CD14-positive monocyte (primary cell): ENCODE data around the gene C1QTNF1. TPM values are rescaled to one million over a fixed set of nuclear protein-coding genes. Genes with fewer than 3 reads are reported as not detected.

Experiments
- DNase-seq, 3 donors: peaks; one replicate each; pipeline ENCODE4 v3.0.0-alpha.2; 2011 to 2022
- H2AFZ ChIP-seq: 2 replicates; pipeline ENCODE4 v1.6.0; 2012; ENCODE audit warnings: mild to moderate bottlenecking, low read depth, low read length, inconsistent platforms; ENCODE audit not compliant: insufficient read depth, poor library complexity, severe bottlenecking
- H3K27ac ChIP-seq, 2 donors: 1 replicate in 1 of 2; 2 replicates in 1 of 2; pipeline ENCODE4 v1.5.1; 2012 to 2013; ENCODE audit warnings: low read length in 2 of 2, control low read depth in 1 of 2, inconsistent platforms in 1 of 2, low read depth in 1 of 2, mild to moderate bottlenecking in 1 of 2
- H3K27me3 ChIP-seq, 2 donors: one replicate each; pipeline versions ENCODE4 v1.6.0 to v1.6.1; 2011 to 2013; ENCODE audit warnings: low read length in 2 of 2; ENCODE audit not compliant: control insufficient read depth in 2 of 2, insufficient read depth in 2 of 2
- H3K36me3 ChIP-seq, 2 donors: replicated peaks in 1 of 2; 1 replicate in 1 of 2; 2 replicates in 1 of 2; pipeline versions ENCODE4 v1.5.1 to v1.6.1; 2012 to 2013; ENCODE audit warnings: low read length in 2 of 2, control low read depth in 1 of 2, inconsistent platforms in 1 of 2, mild to moderate bottlenecking in 1 of 2; ENCODE audit not compliant: insufficient read depth in 2 of 2, control insufficient read depth in 1 of 2
- H3K4me1 ChIP-seq, 2 donors: 1 replicate in 1 of 2; 2 replicates in 1 of 2; pipeline versions ENCODE4 v1.5.1 to v1.6.1; 2012 to 2013; ENCODE audit warnings: low read length in 2 of 2, control low read depth in 1 of 2, inconsistent platforms in 1 of 2, mild to moderate bottlenecking in 1 of 2, moderate library complexity in 1 of 2; ENCODE audit not compliant: insufficient read depth in 2 of 2, control insufficient read depth in 1 of 2
- H3K4me2 ChIP-seq: replicated peaks from 2 replicates; pipeline ENCODE3; 2012; ENCODE audit warnings: low read length, moderate library complexity, mild to moderate bottlenecking; ENCODE audit not compliant: poor library complexity, severe bottlenecking; ENCODE audit errors: extremely low read depth
- H3K4me3 ChIP-seq, 3 experiments: fragments of 200-600 bp in 1 of 3; sonication (generic) in 1 of 3; replicated peaks in 1 of 3; 1 replicate in 2 of 3; 2 replicates in 1 of 3; pipeline ENCODE4 v1.5.1; 2011 to 2013; ENCODE audit warnings: low read length in 3 of 3, mild to moderate bottlenecking in 3 of 3, control low read depth in 2 of 3, low read depth in 2 of 3, inconsistent platforms in 1 of 3, moderate library complexity in 1 of 3
- H3K79me2 ChIP-seq: 2 replicates; pipeline ENCODE4 v1.6.0; 2012; ENCODE audit warnings: mild to moderate bottlenecking, control low read depth, inconsistent platforms, low read length, moderate library complexity; ENCODE audit not compliant: insufficient read depth
- H3K9ac ChIP-seq: 2 replicates; pipeline ENCODE4 v1.6.0; 2017; ENCODE audit warnings: low read length, mild to moderate bottlenecking; ENCODE audit not compliant: insufficient read depth, poor library complexity, severe bottlenecking
- H3K9me3 ChIP-seq, 2 donors: replicated peaks in 1 of 2; 1 replicate in 1 of 2; 2 replicates in 1 of 2; pipeline versions ENCODE4 v1.5.1 to v1.6.1; 2012 to 2013; ENCODE audit warnings: low read length in 2 of 2, control low read depth in 1 of 2; ENCODE audit not compliant: control insufficient read depth in 1 of 2, insufficient read depth in 1 of 2
- H4K20me1 ChIP-seq: 2 replicates; pipeline ENCODE4 v1.6.0; 2012; ENCODE audit warnings: mild to moderate bottlenecking, low read length, control low read depth, moderate library complexity; ENCODE audit not compliant: insufficient read depth
- H3K27ac Mint-ChIP-seq, 7 donors: one replicate each; pipeline ENCODE4 v1.8.0; 2020; ENCODE audit warnings: mild to moderate bottlenecking in 7 of 7, mixed read lengths in 7 of 7, moderate library complexity in 6 of 7, inconsistent platforms in 2 of 7
- H3K27me3 Mint-ChIP-seq, 3 donors: one replicate each; pipeline ENCODE4 v1.8.0; 2021 to 2022; ENCODE audit warnings: low read depth in 3 of 3, mild to moderate bottlenecking in 3 of 3, mixed read lengths in 3 of 3, moderate library complexity in 3 of 3, inconsistent platforms in 1 of 3
- H3K36me3 Mint-ChIP-seq, 2 donors: one replicate each; pipeline ENCODE4 v1.8.0; 2020; ENCODE audit warnings: mixed read lengths in 2 of 2, inconsistent platforms in 1 of 2, mild to moderate bottlenecking in 1 of 2
- H3K4me1 Mint-ChIP-seq: one replicate; pipeline ENCODE4 v1.8.0; 2020; ENCODE audit warnings: mild to moderate bottlenecking, mixed read lengths
- H3K4me3 Mint-ChIP-seq, 2 donors: one replicate each; pipeline ENCODE4 v1.8.0; 2020; ENCODE audit warnings: mild to moderate bottlenecking in 2 of 2, mixed read lengths in 2 of 2, moderate library complexity in 1 of 2
- H3K9me3 Mint-ChIP-seq, 7 donors: one replicate each; pipeline ENCODE4 v1.8.0; 2020 to 2022; ENCODE audit warnings: mixed read lengths in 7 of 7, mild to moderate bottlenecking in 6 of 7, moderate library complexity in 6 of 7, inconsistent platforms in 2 of 7
- WGBS: methylation state at CpG from one replicate; pipeline ENCODE4 v1.1.5; 2013; ENCODE audit warnings: missing lambda C conversion rate; ENCODE audit not compliant: insufficient coverage; 5-methylcytosine and 5-hydroxymethylcytosine counted together
- intact Hi-C, 2 donors: fragments of 100-400 bp; cut with micrococcal nuclease; formaldehyde crosslinking; loops; one replicate each; pipeline versions ENCODE4 v1.15.0 to v1.15.1; 2023
- polyA minus RNA-seq: library from RNA; depleted of rRNA, polyadenylated mRNA; stranded (reverse); fragments of >200 nt; gene quantifications from 2 replicates; pipeline ENCODE4 v1.2.3, GENCODE V29; 2012
- polyA plus RNA-seq, 3 donors: library from polyadenylated mRNA; depleted of rRNA in 1 of 3; unstranded in 2 of 3; stranded (reverse) in 1 of 3; fragments of 300-500 nt in 2 of 3; fragments of >200 nt in 1 of 3; fragmentation: Illumina TruSeq in 2 of 3; gene quantifications; 1 replicate in 2 of 3; 2 replicates in 1 of 3; pipeline ENCODE4 v1.2.3, GENCODE V29; 2012 to 2021
- total RNA-seq, 12 experiments: library from RNA in 1 of 12; stranded (reverse) in 1 of 12; fragments of 120-200 nt in 1 of 12; gene quantifications; one replicate each; pipeline ENCODE4 v1.2.4 and lab custom pipeline; 2013 to 2026; ENCODE audit warnings: mixed read lengths in 6 of 12, inconsistent platforms in 1 of 12
- TF ChIP-seq, protein P1 (sequence below): fragments of 200-600 bp; IDR thresholded peaks from one replicate; pipeline ENCODE4 v1.8.0; 2022; ENCODE audit warnings: antibody characterized with exemption, mild to moderate bottlenecking

Gene C1QTNF1, protein sequence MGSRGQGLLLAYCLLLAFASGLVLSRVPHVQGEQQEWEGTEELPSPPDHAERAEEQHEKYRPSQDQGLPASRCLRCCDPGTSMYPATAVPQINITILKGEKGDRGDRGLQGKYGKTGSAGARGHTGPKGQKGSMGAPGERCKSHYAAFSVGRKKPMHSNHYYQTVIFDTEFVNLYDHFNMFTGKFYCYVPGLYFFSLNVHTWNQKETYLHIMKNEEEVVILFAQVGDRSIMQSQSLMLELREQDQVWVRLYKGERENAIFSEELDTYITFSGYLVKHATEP
- total RNA-seq (2013) = 0.15 TPM
- polyA plus RNA-seq (not detected), polyA minus RNA-seq (not detected in 2 replicates), total RNA-seq (lab: John Stamatoyannopoulos, UW) (0 to 21.7 (median 0.92) reads per million in 11 experiments)

DNA sequence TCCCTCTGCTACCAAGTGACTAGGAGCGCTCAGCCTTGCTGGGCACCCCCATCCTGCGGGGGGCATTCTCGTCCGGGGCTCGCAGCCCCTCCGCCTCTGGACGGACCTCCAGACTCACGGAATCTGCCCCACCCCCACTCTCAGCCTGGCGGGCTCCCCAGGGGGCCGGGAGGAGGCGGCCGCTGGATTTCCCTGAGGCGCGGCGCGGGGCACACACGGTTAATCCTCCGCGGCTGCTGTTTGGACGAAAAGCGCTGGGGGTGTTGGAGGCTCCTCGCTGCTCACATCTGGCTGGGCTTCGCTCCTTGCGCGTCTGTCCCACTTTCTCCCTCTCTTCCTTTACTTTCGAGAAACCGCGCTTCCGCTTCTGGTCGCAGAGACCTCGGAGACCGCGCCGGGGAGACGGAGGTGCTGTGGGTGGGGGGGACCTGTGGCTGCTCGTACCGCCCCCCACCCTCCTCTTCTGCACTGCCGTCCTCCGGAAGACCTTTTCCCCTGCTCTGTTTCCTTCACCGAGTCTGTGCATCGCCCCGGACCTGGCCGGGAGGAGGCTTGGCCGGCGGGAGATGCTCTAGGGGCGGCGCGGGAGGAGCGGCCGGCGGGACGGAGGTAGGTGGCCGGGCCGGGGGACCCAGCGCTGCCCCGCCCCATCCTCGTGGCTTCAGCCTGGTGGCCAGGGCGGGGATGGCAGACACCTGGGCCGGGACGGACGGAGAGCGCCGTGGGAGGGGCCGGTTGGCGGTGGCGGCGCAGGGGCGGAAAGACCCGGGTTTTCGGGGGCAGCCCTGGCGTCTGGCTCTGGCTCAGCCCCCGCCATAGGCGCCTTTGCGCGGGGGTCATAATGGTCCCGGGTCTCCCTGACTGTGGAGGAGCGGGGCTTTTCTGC lies at the start of gene C1QTNF1:
TSS of gene C1QTNF1 (plus strand) at position 284 of the 886 bp plus-strand sequence. CDS start 19,800 bp downstream, outside the sequence.
- H3K27ac Mint-ChIP-seq = peak within 1 kb of the TSS in 1 of 7 donors; percentile 69
- H3K27me3 Mint-ChIP-seq = peaks cover 83 to 92% (median 88%) of the 10 kb centered on the region in 3 donors
- 2% methylated on average over 56 of the region's 77 CpGs for WGBS
- TF ChIP-seq, protein P1, sequence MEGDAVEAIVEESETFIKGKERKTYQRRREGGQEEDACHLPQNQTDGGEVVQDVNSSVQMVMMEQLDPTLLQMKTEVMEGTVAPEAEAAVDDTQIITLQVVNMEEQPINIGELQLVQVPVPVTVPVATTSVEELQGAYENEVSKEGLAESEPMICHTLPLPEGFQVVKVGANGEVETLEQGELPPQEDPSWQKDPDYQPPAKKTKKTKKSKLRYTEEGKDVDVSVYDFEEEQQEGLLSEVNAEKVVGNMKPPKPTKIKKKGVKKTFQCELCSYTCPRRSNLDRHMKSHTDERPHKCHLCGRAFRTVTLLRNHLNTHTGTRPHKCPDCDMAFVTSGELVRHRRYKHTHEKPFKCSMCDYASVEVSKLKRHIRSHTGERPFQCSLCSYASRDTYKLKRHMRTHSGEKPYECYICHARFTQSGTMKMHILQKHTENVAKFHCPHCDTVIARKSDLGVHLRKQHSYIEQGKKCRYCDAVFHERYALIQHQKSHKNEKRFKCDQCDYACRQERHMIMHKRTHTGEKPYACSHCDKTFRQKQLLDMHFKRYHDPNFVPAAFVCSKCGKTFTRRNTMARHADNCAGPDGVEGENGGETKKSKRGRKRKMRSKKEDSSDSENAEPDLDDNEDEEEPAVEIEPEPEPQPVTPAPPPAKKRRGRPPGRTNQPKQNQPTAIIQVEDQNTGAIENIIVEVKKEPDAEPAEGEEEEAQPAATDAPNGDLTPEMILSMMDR = peak; percentile 25
- Histone ChIP-seq H3K27me3 (peaks cover 34 to 81% of the 10 kb centered on the region in 2 donors), H3K4me1 (peaks cover 11% of the 10 kb centered on the region in 2 donors), H3K36me3 (no peaks in the 10 kb centered on the region), H3K4me3 (peak within 1 kb of the TSS in 1 of 3 experiments; percentile 65), H2AFZ (peak within 1 kb of the TSS; percentile 71), H3K9me3 (peaks cover 0 to 2% of the 10 kb centered on the region in 2 donors), H4K20me1 (no peaks in the 10 kb centered on the region), H3K9ac (no peak within 1 kb of the TSS), H3K79me2 (no peaks in the 10 kb centered on the region), H3K27ac (no peak within 1 kb of the TSS), H3K4me2 (peak within 1 kb of the TSS; percentile 68)
- peaks cover 3 to 4% of the 10 kb centered on the region in 2 donors for H3K36me3 Mint-ChIP-seq
- H3K4me3 Mint-ChIP-seq = peak within 1 kb of the TSS; percentile 72 to 94
- peaks cover 0 to 18% (median 5%) of the 10 kb centered on the region in 7 donors for H3K9me3 Mint-ChIP-seq
- H3K4me1 Mint-ChIP-seq = peaks cover 13% of the 10 kb centered on the region
- DNase-seq = peak in 2 of 3 donors; percentile 13 to 26
- intact Hi-C loops = no loop called here
